CD4-positive, alpha-beta T cell treated with Interleukin-15 for 4 hours (primary cell): ENCODE results near the gene TCF7L2.
A peak's percentile ranks its signal among the peaks of the same experiment; 100 is the strongest.

ENCODE experiments used
- DNase-seq: peaks from one replicate; pipeline ENCODE4 v3.0.0-alpha.2; 2020; ENCODE audit warnings: low spot score

TCF7L2 gene

GRCh38 chr10:112966194-112966855, 16.3 kb downstream of the TCF7L2 start:
- no peak for DNase-seq

DNA sequence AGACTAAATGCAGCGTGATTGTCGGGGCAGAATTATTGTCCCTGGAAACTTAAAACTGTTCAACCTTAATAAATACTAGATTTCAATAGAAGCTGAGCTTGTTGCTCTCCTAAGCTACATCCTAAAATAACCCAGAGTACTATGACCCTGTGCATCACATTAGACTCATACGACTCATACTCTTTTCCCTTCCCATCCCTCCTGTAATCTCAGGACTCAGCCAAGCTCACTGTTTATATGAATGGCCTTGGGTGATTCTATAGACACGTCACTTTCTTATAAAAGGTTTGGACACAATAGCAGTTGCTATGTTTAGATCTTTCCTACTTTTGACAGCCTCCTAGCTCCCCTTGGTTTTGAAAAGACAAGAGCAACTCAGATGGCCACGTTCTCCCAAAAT, 17.2 kb downstream of the TCF7L2 start:
- DNase-seq: no peak

GRCh38 chr10:112969131-112969530, 19.1 kb downstream of the TCF7L2 start:
- DNase-seq: no peak

DNA sequence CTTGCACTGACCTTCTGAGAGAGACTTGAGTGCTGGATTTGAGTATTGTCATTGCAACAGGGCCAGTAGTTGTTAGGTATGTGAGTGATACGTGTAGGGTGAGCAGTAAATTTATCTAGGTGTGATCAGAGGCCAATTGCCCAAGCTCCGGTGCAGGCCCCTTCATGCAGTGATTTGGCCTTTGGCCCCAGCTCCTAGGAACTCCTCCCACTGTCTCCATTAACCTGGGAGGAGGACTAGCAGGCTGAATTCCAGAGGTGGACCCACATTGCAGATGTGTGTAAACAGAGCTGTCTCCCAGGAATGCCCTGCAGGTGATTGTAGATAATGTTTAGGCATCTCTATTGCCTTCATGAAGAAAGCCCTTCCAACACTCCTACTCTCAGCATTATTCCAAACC, 19.5 kb downstream of the TCF7L2 start:
- DNase-seq: no peak

GRCh38 chr10:112970021-112970420, 20.0 kb downstream of the TCF7L2 start:
- DNase-seq: no peak

DNA sequence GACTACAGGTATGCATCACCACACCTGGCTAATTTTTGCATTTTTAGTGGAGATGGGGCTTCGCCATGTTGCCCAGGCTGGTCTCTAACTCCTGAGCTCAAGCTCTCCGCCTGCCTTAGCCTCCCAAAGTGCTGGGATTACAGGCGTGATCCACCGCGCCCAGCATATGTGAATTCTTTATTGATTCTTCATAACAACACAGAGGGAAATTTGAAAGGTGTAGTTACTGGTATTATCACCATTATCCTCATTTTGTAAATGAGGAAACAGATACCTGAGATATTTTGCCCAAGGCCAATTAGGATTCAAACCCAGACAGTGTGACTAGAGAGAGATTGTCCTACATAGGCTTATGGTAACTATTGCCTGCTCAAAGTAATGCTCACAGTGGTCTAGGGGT, 22.6 kb downstream of the TCF7L2 start:
- DNase-seq: no peak

DNA sequence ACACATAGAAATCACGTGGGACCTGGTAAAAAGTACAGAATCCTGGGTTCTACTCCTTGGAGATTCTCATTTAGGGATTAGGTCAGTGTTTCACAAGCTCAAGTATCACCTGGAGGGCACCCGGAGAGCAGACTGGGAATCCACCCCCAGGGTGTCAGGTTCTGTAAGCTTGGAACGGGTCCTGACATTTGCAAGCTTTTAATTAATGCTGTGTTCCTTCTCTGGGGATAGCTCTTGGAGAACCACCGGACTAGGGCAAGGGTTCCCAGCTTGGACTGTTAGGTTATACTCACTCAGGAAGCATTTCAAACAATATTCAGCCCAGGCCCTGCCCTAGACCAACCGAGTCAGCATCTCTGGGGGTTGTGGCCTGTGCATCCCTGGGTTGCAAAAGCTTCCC, 23.0 kb downstream of the TCF7L2 start:
- DNase-seq: no peak

- no peak for DNase-seq
Measured at GRCh38 chr10:112973805-112974204, 23.8 kb downstream of the TCF7L2 start.

DNA sequence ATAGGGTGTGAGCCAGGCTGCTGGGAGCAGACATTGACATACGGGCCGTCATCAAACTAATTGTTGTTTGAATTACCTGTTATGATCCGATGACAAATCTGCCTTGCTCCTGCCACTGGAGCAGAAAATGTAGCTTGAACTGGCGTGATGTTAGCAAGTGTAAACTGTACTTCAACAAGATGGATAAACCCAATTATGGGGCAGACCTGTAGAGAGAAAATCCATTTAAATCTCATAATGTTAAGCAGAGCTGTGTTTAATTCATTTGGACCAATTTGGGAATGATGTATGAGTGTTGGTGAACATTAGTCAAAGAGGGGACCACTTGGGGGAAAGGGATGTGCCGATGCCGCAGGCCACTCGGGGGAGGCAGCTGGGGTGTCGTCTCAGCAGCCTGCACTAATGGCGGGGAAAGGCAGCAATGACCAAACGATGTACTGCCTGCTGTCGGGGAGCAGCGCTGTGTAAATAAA, 27.4 kb downstream of the TCF7L2 start:
- DNase-seq: no peak

- DNase-seq: no peak
Measured at GRCh38 chr10:112979927-112980326, 29.9 kb downstream of the TCF7L2 start.

DNA sequence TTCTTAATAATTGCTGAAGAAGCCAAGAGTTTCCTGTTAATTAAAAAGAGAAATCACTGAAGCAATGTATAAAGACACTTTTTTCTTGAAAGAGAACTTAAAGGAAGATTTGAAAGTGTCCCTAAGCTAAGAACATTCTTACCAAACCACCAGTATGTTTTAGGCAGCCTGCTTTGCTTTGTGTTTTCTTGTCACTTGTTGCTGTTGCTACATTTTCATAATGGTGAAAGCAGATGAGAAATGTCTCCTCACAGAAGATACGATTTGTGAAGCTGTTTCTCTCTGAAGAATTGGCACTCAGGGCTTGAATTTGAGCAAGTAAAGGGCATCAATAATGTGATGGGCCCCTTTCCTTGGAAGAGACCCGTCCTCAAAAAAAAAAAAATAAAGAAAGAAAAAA, 30.9 kb downstream of the TCF7L2 start:
- DNase-seq: no peak

DNA sequence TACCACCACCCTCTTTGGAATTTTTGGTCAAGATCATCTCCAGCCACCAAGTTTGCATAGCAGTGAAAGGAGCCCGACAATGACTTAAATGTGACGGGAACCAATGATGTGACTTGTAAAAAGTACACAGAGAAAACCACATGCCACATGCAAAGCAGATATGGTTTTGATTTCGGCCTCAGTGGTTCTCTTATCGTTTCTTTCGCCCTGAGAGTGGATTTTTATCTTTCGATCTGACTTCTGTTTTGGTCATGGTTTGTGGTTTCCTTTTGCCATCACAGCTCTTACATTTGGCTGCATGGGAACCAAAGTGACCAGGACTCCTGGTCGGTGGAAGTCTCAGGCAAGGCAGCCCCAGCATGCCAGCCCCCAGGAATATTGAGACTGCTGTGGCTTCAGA, 31.5 kb downstream of the TCF7L2 start:
- DNase-seq: peak; percentile 5

DNA sequence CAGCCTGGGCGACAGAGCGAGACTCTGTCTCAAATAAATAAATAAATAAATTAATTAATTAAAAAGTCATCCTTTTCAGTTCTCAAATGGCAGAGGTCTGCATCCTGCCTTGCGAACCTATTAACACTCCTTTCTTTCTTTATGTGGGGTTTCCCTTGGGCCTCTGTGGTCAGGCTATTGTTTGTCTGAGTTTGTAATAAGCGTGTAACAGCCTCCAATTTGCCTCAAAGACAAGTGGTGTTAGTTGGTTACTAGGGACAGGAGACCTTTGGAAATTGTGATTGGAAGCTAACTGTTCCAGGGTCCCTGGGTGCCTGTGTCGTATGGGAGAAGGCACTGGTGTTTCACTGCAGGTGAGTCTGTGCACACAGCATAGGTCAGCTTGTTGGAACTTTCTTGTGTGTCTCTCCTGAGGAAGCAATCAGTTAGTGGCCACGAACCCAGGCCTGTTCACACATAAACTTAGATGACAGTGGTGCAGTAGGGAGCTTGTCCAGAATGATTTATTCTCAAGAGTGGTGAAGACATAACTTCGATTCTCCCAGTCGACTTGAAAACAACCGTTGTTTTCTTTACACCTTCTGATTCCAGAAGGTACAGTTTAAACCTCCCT, 33.5 kb downstream of the TCF7L2 start:
- no peak for DNase-seq

- DNase-seq: no peak
Measured at GRCh38 chr10:112984756-112985155, 34.7 kb downstream of the TCF7L2 start.

GRCh38 chr10:112985690-112986543, 35.9 kb downstream of the TCF7L2 start:
- no peak for DNase-seq

- no peak for DNase-seq
Measured at GRCh38 chr10:112986544-112987190, 36.6 kb downstream of the TCF7L2 start.

GRCh38 chr10:112988839-112989406, 38.9 kb downstream of the TCF7L2 start:
- no peak for DNase-seq

- no peak for DNase-seq
Measured at GRCh38 chr10:112989826-112990225, 39.8 kb downstream of the TCF7L2 start.

DNA sequence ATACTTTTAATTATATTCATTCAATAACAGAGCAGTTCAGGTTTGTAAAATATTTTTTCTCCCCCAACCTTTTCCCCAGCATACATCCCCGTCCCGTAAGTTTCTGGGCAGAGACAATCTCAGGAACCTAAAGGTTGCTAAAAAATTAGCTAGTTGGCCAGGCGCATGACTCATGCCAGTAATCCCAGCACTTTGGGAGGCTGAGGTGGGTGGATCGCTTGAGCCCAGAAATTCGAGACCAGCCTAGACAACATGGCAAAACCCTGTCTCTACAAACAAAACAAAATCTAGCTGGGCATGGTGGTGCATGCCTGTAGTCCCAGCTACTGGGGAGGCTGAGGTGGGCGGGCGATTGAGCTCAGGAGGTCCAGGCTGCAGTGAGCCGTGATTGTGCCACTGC, 40.2 kb downstream of the TCF7L2 start:
- DNase-seq: no peak

DNA sequence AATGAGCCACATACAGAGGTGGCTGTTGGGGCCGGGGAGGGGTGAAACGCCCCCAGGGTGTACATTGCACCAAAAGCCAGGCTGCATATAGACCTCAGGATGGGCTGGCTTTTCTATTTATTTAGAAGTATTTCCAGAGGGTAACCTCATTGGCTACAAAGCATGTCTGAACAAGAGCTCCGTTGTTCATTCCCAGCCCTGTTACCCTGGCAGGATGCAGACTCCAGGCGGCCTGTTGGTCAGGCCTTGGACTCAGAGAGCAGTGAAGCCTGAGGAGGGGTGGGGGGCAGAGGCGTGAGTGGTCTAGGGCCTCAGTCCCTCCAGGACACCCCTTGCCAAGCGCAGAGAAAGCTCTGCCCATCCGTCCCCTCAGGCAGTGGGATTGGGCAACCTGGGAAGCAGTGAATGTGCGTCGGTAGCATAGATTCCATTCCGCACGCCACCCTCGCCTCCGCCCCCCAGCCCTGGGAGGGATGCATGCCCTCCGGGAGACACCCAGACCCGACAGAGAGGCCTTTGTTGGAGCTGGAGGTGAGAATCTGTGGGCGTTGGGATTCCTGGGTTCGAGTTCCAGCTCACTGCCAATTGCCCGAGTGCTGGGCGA, 41.9 kb downstream of the TCF7L2 start:
- DNase-seq: no peak

DNA sequence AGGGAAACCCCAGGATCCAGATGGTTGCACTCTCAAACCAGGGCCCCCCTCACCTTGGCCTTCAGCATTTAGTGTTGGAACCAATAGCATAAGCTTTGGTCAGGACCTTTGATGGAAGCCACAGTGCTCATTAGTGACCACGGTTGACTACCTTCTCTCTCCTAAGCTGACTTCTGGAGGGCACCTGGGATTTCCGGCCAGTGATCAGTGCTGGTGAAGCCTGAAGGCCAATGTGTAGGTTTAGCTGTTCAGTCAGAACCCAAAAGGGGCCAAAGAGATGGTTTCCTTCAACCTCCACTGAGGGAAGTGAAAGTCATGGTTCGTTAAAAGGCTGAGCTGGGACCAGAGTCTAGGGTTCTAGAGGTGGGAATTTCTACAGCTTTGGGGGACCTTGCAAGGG, 46.4 kb downstream of the TCF7L2 start:
- DNase-seq: no peak

DNA sequence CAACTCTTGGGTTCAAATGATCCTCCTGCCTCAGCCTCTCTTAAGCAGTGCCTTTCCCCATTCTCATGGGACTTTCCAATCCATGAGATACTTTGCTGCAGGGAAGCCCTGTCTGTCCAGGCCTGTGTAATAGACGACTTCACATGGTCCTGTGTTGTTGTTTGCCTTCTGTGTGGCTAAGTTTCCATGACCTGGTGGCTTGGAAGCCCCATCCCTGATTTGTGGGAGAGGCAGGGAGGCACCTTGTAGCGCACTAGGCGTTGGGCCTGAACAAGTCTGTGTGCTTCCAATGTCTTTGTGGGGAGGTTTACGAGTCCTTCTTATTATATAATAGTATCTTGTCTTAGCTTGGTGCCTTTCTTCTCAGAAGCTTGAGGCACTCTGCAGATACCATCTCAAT, 49.1 kb downstream of the TCF7L2 start:
- no peak for DNase-seq
